Measurements from ENCODE around the gene LNPEP.
"Not testable (repeated sequence)": the region's sequence is repeated elsewhere in the genome, so short reads cannot be mapped to it uniquely, and the experiment has no call there.

The LNPEP gene

GRCh38 chr5:96919754-96920197 is 16.1 kb upstream of the LNPEP start:
- no peak for TF ChIP-seq ZNF274 (IDR thresholded peaks at IDR 0.05; ENCODE audit: low read depth, low read length)
- H3K4me3 ChIP-seq (ENCODE audit: low read length) = no peak overlapping the region

- TF ChIP-seq ZNF274 (IDR thresholded peaks at IDR 0.05; ENCODE audit: low read depth, low read length) = no peak
- H3K4me3 ChIP-seq (ENCODE audit: low read length) = no peak overlapping the region; the same call in 1 of the 2 replicates
Observed at GRCh38 chr5:96920744-96921355, 15.0 kb upstream of the LNPEP start.

GRCh38 chr5:96922499-96923244 is 13.2 kb upstream of the LNPEP start:
- TF ChIP-seq ZNF274 (IDR thresholded peaks at IDR 0.05; ENCODE audit: low read depth, low read length) = no peak
- peak overlapping the region; percentile 22; the same call in 1 of the 2 replicates for H3K4me3 ChIP-seq (ENCODE audit: low read length)

GRCh38 chr5:96924016-96924443 is 11.8 kb upstream of the LNPEP start:
- TF ChIP-seq ZNF274 (IDR thresholded peaks at IDR 0.05; ENCODE audit: low read depth, low read length) = no peak
- H3K4me3 ChIP-seq (ENCODE audit: low read length) = no peak overlapping the region

GRCh38 chr5:96926276-96926675 is 9.6 kb upstream of the LNPEP start:
- H3K4me3 ChIP-seq (ENCODE audit: low read length) = no peak overlapping the region
- no peak for TF ChIP-seq ZNF274 (IDR thresholded peaks at IDR 0.05; ENCODE audit: low read depth, low read length)

- no peak for TF ChIP-seq ZNF274 (IDR thresholded peaks at IDR 0.05; ENCODE audit: low read depth, low read length)
- H3K4me3 ChIP-seq (ENCODE audit: low read length) = no peak overlapping the region
Observed at GRCh38 chr5:96927008-96927407, 8.9 kb upstream of the LNPEP start.

GRCh38 chr5:96928931-96929708 is 6.8 kb upstream of the LNPEP start:
- no peak for TF ChIP-seq ZNF274 (IDR thresholded peaks at IDR 0.05; ENCODE audit: low read depth, low read length)

GRCh38 chr5:96930058-96930457 is 5.8 kb upstream of the LNPEP start:
- no peak overlapping the region for H3K4me3 ChIP-seq (ENCODE audit: low read length)
- no peak for TF ChIP-seq ZNF274 (IDR thresholded peaks at IDR 0.05; ENCODE audit: low read depth, low read length)

More at GRCh38 chr5:96928931-96929708, 6.8 kb upstream of the LNPEP start:
- H3K4me3 ChIP-seq (ENCODE audit: low read length) = no peak overlapping the region

GRCh38 chr5:96930589-96930988 is 5.3 kb upstream of the LNPEP start:
- no peak overlapping the region for H3K4me3 ChIP-seq (ENCODE audit: low read length)
- no peak for TF ChIP-seq ZNF274 (IDR thresholded peaks at IDR 0.05; ENCODE audit: low read depth, low read length)

GRCh38 chr5:96931037-96931436 is 4.8 kb upstream of the LNPEP start:
- H3K4me3 ChIP-seq (ENCODE audit: low read length) = not testable (repeated sequence)

- peak overlapping the region; percentile 61 for H3K4me3 ChIP-seq (ENCODE audit: low read length)
- no peak for TF ChIP-seq ZNF274 (IDR thresholded peaks at IDR 0.05; ENCODE audit: low read depth, low read length)
Observed at GRCh38 chr5:96931605-96932004, 4.3 kb upstream of the LNPEP start.

GRCh38 chr5:96932026-96932425 is 3.9 kb upstream of the LNPEP start:
- H3K4me3 ChIP-seq (ENCODE audit: low read length) = peak overlapping the region; percentile 61
- TF ChIP-seq ZNF274 (IDR thresholded peaks at IDR 0.05; ENCODE audit: low read depth, low read length) = no peak

- TF ChIP-seq ZNF274 (IDR thresholded peaks at IDR 0.05; ENCODE audit: low read depth, low read length) = no peak
Observed at GRCh38 chr5:96933764-96934707, 1.8 kb upstream of the LNPEP start.

More at GRCh38 chr5:96933764-96934707, 1.8 kb upstream of the LNPEP start:
- H3K4me3 ChIP-seq (ENCODE audit: low read length) = peak overlapping the region; percentile 61
